Coronary artery (tissue), 2 donors: ENCODE measurements around the gene FRMD3.

Experiments used
- DNase-seq: peaks from one replicate; pipeline ENCODE4 v3.0.0-alpha.2; 2017; ENCODE audit warnings: low spot score
- H3K27ac ChIP-seq, 2 donors: fragments of 200-600 bp; sonication (generic); one replicate each; pipeline ENCODE4 v1.5.1; 2016 to 2019
- H3K4me3 ChIP-seq: fragments of 200-600 bp; sonication (generic); 2 replicates; pipeline ENCODE4 v1.5.1; 2016; ENCODE audit warnings: mild to moderate bottlenecking, moderate library complexity
- TF ChIP-seq, protein P1 (sequence below): fragments of 200-600 bp; sonication (generic); IDR thresholded peaks from one replicate; pipeline ENCODE4 v1.5.1; 2019; ENCODE audit warnings: antibody characterized with exemption

FRMD3 gene

DNA sequence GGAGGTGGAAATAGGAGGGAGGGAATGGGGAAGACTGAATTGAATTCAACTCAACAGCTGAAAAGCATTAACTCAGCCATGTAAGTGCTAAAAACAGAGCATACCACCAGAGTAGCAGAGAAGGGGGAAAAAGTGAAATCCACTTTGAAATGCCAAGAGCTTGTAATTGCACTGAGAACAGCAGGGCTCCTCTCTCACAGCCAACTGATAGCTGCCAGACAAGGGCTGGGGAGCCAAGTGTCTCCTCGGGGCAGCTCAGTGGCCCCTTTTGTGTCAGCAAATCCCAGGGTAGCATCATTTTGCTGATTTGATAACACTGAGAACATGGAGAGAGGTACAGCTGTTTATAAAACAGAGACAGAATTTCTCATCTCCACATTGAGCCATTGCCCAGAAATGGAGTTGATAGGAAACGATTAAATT, 182.5 kb downstream of the FRMD3 start:
- Histone ChIP-seq H3K27ac (peak overlapping the region in 1 of 2 donors; percentile 46), H3K4me3 (no peak overlapping the region)
- DNase-seq, result no peak
- TF ChIP-seq, protein P1, sequence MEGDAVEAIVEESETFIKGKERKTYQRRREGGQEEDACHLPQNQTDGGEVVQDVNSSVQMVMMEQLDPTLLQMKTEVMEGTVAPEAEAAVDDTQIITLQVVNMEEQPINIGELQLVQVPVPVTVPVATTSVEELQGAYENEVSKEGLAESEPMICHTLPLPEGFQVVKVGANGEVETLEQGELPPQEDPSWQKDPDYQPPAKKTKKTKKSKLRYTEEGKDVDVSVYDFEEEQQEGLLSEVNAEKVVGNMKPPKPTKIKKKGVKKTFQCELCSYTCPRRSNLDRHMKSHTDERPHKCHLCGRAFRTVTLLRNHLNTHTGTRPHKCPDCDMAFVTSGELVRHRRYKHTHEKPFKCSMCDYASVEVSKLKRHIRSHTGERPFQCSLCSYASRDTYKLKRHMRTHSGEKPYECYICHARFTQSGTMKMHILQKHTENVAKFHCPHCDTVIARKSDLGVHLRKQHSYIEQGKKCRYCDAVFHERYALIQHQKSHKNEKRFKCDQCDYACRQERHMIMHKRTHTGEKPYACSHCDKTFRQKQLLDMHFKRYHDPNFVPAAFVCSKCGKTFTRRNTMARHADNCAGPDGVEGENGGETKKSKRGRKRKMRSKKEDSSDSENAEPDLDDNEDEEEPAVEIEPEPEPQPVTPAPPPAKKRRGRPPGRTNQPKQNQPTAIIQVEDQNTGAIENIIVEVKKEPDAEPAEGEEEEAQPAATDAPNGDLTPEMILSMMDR, result no peak

GRCh38 chr9:83355024-83355444, 183.2 kb downstream of the FRMD3 start:
- H3K27ac ChIP-seq, result peak overlapping the region in 1 of 2 donors; percentile 46

GRCh38 chr9:83349031-83349430, 189.2 kb downstream of the FRMD3 start:
- no peak overlapping the region for H3K27ac ChIP-seq
- H3K4me3 ChIP-seq, result no peak overlapping the region
- TF ChIP-seq, protein P1, result no peak
- DNase-seq, result no peak

More at GRCh38 chr9:83355024-83355444, 183.2 kb downstream of the FRMD3 start:
- DNase-seq, result no peak
- TF ChIP-seq, protein P1, result no peak
- no peak overlapping the region for H3K4me3 ChIP-seq

GRCh38 chr9:83346655-83347420, 191.4 kb downstream of the FRMD3 start:
- DNase-seq, result no peak
- no peak overlapping the region for H3K27ac ChIP-seq
- H3K4me3 ChIP-seq, result no peak overlapping the region
- TF ChIP-seq, protein P1, result no peak

GRCh38 chr9:83343366-83343999, 194.7 kb downstream of the FRMD3 start:
- no peak overlapping the region for H3K27ac ChIP-seq
- DNase-seq, result no peak
- TF ChIP-seq, protein P1, result no peak
- H3K4me3 ChIP-seq, result no peak overlapping the region

DNA sequence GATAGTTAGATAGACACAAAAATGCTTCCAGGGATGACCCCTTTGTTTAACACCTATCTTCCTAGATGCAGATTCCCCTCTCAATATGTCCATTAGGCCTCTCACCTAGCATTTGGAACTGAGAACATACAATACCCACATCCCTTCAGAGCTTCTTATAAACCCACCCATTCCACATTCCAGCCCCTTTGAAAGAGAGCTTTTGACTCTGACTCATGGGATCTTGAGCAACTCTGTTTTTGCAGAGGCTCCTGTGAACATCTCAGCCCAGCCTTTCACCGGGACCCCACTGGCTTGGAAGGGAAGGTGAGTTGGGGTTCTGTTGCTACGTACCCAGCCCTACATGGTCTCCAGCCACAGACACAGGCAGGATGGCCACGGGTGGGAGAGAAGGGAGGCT, 195.5 kb downstream of the FRMD3 start:
- TF ChIP-seq, protein P1, result no peak
- no peak overlapping the region for H3K27ac ChIP-seq
- DNase-seq, result no peak
- no peak overlapping the region for H3K4me3 ChIP-seq

DNA sequence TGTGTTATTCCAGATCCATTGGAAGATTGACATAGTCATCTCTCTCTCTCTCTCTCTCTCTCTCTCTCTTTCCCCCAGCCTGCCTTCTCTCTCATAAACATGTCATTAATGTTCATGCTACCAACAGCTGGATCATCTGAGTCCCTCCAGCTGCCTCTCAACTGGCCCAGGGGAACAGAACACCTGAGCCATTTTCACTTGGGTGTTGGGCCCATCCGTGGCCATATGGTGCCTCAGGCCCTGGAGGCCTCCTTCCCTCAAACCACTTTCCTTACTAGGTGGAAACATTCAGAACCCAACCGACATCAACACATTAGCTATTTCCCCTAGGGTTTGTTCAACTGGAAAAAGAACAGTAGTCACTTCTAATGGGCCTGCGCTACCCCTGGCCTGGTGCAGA, 196.2 kb downstream of the FRMD3 start:
- Histone ChIP-seq H3K27ac (no peak overlapping the region), H3K4me3 (no peak overlapping the region)
- TF ChIP-seq, protein P1, result no peak
- no peak for DNase-seq
